ENCODE data around the gene TM7SF3.

DNA sequence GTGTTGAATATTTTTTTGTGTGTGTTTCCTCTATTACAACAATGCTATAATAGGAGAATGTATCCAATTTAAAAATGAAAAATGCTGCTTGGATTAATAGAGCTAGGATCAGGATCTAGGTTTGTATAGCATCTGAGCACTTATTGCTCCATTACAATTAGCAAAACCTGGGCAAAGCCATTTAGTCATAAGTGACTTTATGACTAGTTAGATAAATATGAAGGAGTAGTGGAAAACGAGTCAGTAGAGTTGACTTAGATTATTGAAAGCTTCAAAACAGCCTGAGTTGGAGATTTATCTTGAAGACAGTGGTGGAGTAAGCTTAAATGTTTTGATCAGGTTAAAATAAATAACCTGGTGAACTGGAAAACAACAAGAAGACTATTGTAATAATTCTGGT, 10.9 kb upstream of the TM7SF3 start:
- TF ChIP-seq CSDC2 (CRISPR knock-in tag; IDR thresholded peaks at IDR 0.05) (no peak), ARNTL (CRISPR knock-in tag; IDR thresholded peaks at IDR 0.05; ENCODE audit: borderline replicate concordance, low read depth) (no peak), ZC3H10 (CRISPR knock-in tag; IDR thresholded peaks at IDR 0.05) (no peak), TCF4 (CRISPR knock-in tag; IDR thresholded peaks at IDR 0.05; ENCODE audit: borderline replicate concordance) (no peak), ZFP3 (CRISPR knock-in tag; IDR thresholded peaks at IDR 0.05) (no peak), ISL1 (CRISPR knock-in tag; IDR thresholded peaks at IDR 0.05) (no peak), OSR1 (CRISPR knock-in tag; IDR thresholded peaks at IDR 0.05) (no peak), ZFP30 (CRISPR knock-in tag; IDR thresholded peaks at IDR 0.05) (no peak), SNAI2 (CRISPR knock-in tag; IDR thresholded peaks at IDR 0.05) (no peak)
- TF ChIP-seq, protein P1, sequence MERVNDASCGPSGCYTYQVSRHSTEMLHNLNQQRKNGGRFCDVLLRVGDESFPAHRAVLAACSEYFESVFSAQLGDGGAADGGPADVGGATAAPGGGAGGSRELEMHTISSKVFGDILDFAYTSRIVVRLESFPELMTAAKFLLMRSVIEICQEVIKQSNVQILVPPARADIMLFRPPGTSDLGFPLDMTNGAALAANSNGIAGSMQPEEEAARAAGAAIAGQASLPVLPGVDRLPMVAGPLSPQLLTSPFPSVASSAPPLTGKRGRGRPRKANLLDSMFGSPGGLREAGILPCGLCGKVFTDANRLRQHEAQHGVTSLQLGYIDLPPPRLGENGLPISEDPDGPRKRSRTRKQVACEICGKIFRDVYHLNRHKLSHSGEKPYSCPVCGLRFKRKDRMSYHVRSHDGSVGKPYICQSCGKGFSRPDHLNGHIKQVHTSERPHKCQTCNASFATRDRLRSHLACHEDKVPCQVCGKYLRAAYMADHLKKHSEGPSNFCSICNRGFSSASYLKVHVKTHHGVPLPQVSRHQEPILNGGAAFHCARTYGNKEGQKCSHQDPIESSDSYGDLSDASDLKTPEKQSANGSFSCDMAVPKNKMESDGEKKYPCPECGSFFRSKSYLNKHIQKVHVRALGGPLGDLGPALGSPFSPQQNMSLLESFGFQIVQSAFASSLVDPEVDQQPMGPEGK (CRISPR knock-in tag; IDR thresholded peaks at IDR 0.05; ENCODE audit: borderline replicate concordance): no peak
- TF ChIP-seq, protein P2, sequence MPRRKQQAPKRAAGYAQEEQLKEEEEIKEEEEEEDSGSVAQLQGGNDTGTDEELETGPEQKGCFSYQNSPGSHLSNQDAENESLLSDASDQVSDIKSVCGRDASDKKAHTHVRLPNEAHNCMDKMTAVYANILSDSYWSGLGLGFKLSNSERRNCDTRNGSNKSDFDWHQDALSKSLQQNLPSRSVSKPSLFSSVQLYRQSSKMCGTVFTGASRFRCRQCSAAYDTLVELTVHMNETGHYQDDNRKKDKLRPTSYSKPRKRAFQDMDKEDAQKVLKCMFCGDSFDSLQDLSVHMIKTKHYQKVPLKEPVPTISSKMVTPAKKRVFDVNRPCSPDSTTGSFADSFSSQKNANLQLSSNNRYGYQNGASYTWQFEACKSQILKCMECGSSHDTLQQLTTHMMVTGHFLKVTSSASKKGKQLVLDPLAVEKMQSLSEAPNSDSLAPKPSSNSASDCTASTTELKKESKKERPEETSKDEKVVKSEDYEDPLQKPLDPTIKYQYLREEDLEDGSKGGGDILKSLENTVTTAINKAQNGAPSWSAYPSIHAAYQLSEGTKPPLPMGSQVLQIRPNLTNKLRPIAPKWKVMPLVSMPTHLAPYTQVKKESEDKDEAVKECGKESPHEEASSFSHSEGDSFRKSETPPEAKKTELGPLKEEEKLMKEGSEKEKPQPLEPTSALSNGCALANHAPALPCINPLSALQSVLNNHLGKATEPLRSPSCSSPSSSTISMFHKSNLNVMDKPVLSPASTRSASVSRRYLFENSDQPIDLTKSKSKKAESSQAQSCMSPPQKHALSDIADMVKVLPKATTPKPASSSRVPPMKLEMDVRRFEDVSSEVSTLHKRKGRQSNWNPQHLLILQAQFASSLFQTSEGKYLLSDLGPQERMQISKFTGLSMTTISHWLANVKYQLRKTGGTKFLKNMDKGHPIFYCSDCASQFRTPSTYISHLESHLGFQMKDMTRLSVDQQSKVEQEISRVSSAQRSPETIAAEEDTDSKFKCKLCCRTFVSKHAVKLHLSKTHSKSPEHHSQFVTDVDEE (CRISPR knock-in tag; IDR thresholded peaks at IDR 0.05): no peak
